Measurements from ENCODE around the gene DGCR8.

Gene DGCR8

GRCh38 chr22:20090730-20091240, 10.7 kb downstream of the DGCR8 start:
- Histone ChIP-seq H3K27me3 (ENCODE audit: control insufficient read depth, low read length) (no peaks in the 10 kb centered on the region), H4K20me1 (ENCODE audit: control insufficient read depth, insufficient read depth, low read depth, low read length) (peaks cover 4% of the 10 kb centered on the region; the same call in 1 of the 2 replicates), H3K4me2 (ENCODE audit: low read length) (no peak overlapping the region), H3F3A (ENCODE audit: control insufficient read depth, insufficient read depth) (no peaks in the 10 kb centered on the region), H3K4me3 (ENCODE audit: low read length) (no peak overlapping the region), H3K36me3 (ENCODE audit: control insufficient read depth, low read length) (peaks cover 99% of the 10 kb centered on the region), H3K79me2 (ENCODE audit: control insufficient read depth, low read length) (peaks cover 36% of the 10 kb centered on the region), H3K9me2 (replicated peaks; ENCODE audit: control insufficient read depth, low read length) (no peaks in the 10 kb centered on the region), H3K4me1 (ENCODE audit: control insufficient read depth, low read length) (no peaks in the 10 kb centered on the region), H3K27ac (ENCODE audit: low read depth, low read length) (no peak overlapping the region), H3K9me3 (ENCODE audit: control insufficient read depth, insufficient read depth, low read length) (no peaks in the 10 kb centered on the region)
- TF ChIP-seq EZH2phosphoT487 (IDR thresholded peaks at IDR 0.05; ENCODE audit: borderline replicate concordance, low read length) (no peak), CTCF (IDR thresholded peaks at IDR 0.05; ENCODE audit: low read depth, low read length, poor library complexity, severe bottlenecking) (no peak)

GRCh38 chr22:20091690-20092476, 11.8 kb downstream of the DGCR8 start:
- no peaks in the 10 kb centered on the region; the same call in 1 of the 2 replicates for H4K20me1 ChIP-seq (ENCODE audit: control insufficient read depth, insufficient read depth, low read depth, low read length)
- TF ChIP-seq CTCF (IDR thresholded peaks at IDR 0.05; ENCODE audit: low read depth, low read length, poor library complexity, severe bottlenecking) (no peak), EZH2phosphoT487 (IDR thresholded peaks at IDR 0.05; ENCODE audit: borderline replicate concordance, low read length) (no peak)

GRCh38 chr22:20092477-20092854, 12.4 kb downstream of the DGCR8 start:
- Histone ChIP-seq H3K9me3 (ENCODE audit: control insufficient read depth, insufficient read depth, low read length) (no peaks in the 10 kb centered on the region), H3K79me2 (ENCODE audit: control insufficient read depth, low read length) (peaks cover 28% of the 10 kb centered on the region), H3K4me1 (ENCODE audit: control insufficient read depth, low read length) (no peaks in the 10 kb centered on the region), H3K4me2 (ENCODE audit: low read length) (no peak overlapping the region), H3K4me3 (ENCODE audit: low read length) (no peak overlapping the region), H4K20me1 (ENCODE audit: control insufficient read depth, insufficient read depth, low read depth, low read length) (no peaks in the 10 kb centered on the region; the same call in 1 of the 2 replicates), H3K27ac (ENCODE audit: low read depth, low read length) (no peak overlapping the region), H3K27me3 (ENCODE audit: control insufficient read depth, low read length) (no peaks in the 10 kb centered on the region), H3K36me3 (ENCODE audit: control insufficient read depth, low read length) (peaks cover 99% of the 10 kb centered on the region), H3F3A (ENCODE audit: control insufficient read depth, insufficient read depth) (no peaks in the 10 kb centered on the region), H3K9me2 (replicated peaks; ENCODE audit: control insufficient read depth, low read length) (no peaks in the 10 kb centered on the region)
- TF ChIP-seq CTCF (IDR thresholded peaks at IDR 0.05; ENCODE audit: low read depth, low read length, poor library complexity, severe bottlenecking) (no peak), EZH2phosphoT487 (IDR thresholded peaks at IDR 0.05; ENCODE audit: borderline replicate concordance, low read length) (no peak)

More at GRCh38 chr22:20091690-20092476, 11.8 kb downstream of the DGCR8 start:
- Histone ChIP-seq H3K4me2 (ENCODE audit: low read length) (no peak overlapping the region), H3K79me2 (ENCODE audit: control insufficient read depth, low read length) (peaks cover 28% of the 10 kb centered on the region), H3K4me1 (ENCODE audit: control insufficient read depth, low read length) (no peaks in the 10 kb centered on the region), H3K36me3 (ENCODE audit: control insufficient read depth, low read length) (peaks cover 99% of the 10 kb centered on the region), H3K9me2 (replicated peaks; ENCODE audit: control insufficient read depth, low read length) (no peaks in the 10 kb centered on the region), H3K4me3 (ENCODE audit: low read length) (no peak overlapping the region), H3K27ac (ENCODE audit: low read depth, low read length) (no peak overlapping the region), H3K9me3 (ENCODE audit: control insufficient read depth, insufficient read depth, low read length) (no peaks in the 10 kb centered on the region), H3K27me3 (ENCODE audit: control insufficient read depth, low read length) (no peaks in the 10 kb centered on the region), H3F3A (ENCODE audit: control insufficient read depth, insufficient read depth) (no peaks in the 10 kb centered on the region)

Data from DOHH2 (cell line).